Stomach smooth muscle (tissue), 2 donors: ENCODE measurements around the gene FAM168A.

Source experiments
- H3K27ac ChIP-seq: one replicate; pipeline ENCODE4 v1.7.0; 2013; ENCODE audit warnings: mild to moderate bottlenecking, low read length, inconsistent platforms
- H3K27me3 ChIP-seq, 2 donors: one replicate each; pipeline ENCODE4 v1.7.0; 2013; ENCODE audit warnings: low read length in 2 of 2; ENCODE audit not compliant: insufficient read depth in 2 of 2, control insufficient read depth in 1 of 2
- H3K36me3 ChIP-seq, 2 donors: one replicate each; pipeline ENCODE4 v1.7.0; 2013; ENCODE audit warnings: low read length in 2 of 2; ENCODE audit not compliant: control insufficient read depth in 2 of 2, insufficient read depth in 2 of 2
- H3K4me1 ChIP-seq: one replicate; pipeline ENCODE4 v1.7.0; 2013; ENCODE audit warnings: low read length; ENCODE audit not compliant: control insufficient read depth, insufficient read depth
- H3K4me3 ChIP-seq, 2 donors: one replicate each; pipeline ENCODE4 v1.7.0; 2013; ENCODE audit warnings: low read length in 2 of 2
- H3K9ac ChIP-seq, 2 donors: one replicate each; pipeline ENCODE4 v1.7.0; 2013; ENCODE audit warnings: low read length in 2 of 2, mild to moderate bottlenecking in 1 of 2
- H3K9me3 ChIP-seq, 2 donors: one replicate each; pipeline ENCODE4 v1.7.0; 2013; ENCODE audit warnings: low read length in 2 of 2; ENCODE audit not compliant: control insufficient read depth in 2 of 2
- donor health status: healthy.
- donor health status: Pancreatic carcinoma.

Gene FAM168A

GRCh38 chr11:73387594-73388264, 210.2 kb downstream of the FAM168A start:
- H3K9ac ChIP-seq, result no peak overlapping the region
- H3K9me3 ChIP-seq, result no peaks in the 10 kb centered on the region
- H3K4me3 ChIP-seq, result no peak overlapping the region
- no peak overlapping the region for H3K27ac ChIP-seq
- H3K4me1 ChIP-seq, result peaks cover 23% of the 10 kb centered on the region
- H3K36me3 ChIP-seq, result no peaks in the 10 kb centered on the region
- no peaks in the 10 kb centered on the region for H3K27me3 ChIP-seq

DNA sequence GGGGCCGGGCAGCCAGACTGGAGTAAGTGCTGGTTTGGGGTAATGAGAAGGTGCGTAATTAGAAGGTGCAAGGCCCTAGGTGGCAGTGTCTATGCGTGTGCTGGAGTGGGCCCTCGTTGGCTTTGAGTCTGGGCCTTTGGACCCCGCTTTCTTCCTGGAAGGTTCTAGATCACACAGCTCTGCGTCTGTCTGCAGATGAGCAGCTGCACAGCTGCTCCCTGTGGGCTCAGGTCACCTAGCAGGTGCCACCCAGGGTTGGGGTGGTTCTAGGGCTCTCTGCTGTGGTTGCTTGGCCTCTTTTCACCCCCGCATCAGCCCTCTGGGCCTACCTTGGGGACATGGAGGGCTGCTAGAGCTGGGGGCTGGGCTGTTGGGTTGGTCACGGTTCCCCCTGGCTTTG, 211.4 kb downstream of the FAM168A start:
- Histone ChIP-seq H3K4me3 (no peak overlapping the region), H3K9ac (no peak overlapping the region), H3K36me3 (no peaks in the 10 kb centered on the region), H3K27ac (no peak overlapping the region), H3K9me3 (no peaks in the 10 kb centered on the region), H3K27me3 (no peaks in the 10 kb centered on the region), H3K4me1 (peaks cover 23% of the 10 kb centered on the region)

DNA sequence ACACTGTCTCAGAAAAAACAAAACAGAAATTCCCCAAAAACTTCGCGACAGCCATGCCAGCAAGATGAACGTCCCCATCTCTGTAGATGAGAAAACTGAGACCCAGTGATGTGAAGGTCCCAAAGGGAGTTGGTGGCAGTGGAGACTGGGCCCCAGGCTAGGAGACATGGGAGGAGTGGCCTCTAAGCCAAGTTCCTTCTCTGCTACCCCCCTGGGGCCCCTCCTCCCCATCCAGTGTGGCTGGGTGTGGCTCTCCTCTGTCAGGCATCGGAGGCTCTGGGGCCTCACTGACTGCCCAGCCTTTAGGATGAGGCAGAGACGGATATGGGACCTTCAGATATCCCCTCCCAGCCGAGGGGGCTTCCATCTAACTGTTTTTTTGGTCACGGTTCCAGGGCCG, 211.9 kb downstream of the FAM168A start:
- H3K27me3 ChIP-seq, result no peaks in the 10 kb centered on the region
- no peaks in the 10 kb centered on the region for H3K36me3 ChIP-seq
- H3K4me3 ChIP-seq, result no peak overlapping the region
- H3K27ac ChIP-seq, result no peak overlapping the region
- H3K9ac ChIP-seq, result no peak overlapping the region
- H3K9me3 ChIP-seq, result no peaks in the 10 kb centered on the region
- peaks cover 23% of the 10 kb centered on the region for H3K4me1 ChIP-seq

- H3K4me3 ChIP-seq, result no peak overlapping the region
- no peak overlapping the region for H3K27ac ChIP-seq
- H3K27me3 ChIP-seq, result no peaks in the 10 kb centered on the region
- peaks cover 23% of the 10 kb centered on the region for H3K4me1 ChIP-seq
- H3K9ac ChIP-seq, result no peak overlapping the region
- no peaks in the 10 kb centered on the region for H3K9me3 ChIP-seq
- no peaks in the 10 kb centered on the region for H3K36me3 ChIP-seq
These were observed 212.8 kb downstream of the FAM168A start for GRCh38 chr11:73384872-73385689.

DNA sequence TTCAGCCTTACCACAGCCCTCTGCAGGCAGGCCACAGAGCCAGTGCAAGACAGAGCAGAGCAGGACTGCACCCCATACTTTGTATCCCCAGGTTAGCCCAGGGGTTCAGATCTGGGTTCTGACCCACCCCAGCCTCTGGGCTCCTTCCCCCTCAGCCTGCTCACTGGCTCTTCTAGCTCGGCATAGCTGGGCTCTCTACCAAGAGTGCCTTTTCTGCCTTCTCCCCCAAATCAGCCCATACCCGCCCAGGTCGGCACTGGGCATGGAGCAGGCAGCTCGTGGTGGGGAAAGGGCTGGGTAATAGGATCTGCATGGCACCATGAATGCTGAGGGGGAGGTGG, 213.4 kb downstream of the FAM168A start:
- H3K27ac ChIP-seq, result no peak overlapping the region
- H3K4me1 ChIP-seq, result peaks cover 26% of the 10 kb centered on the region

GRCh38 chr11:73384125-73384441, 213.8 kb downstream of the FAM168A start:
- H3K4me1 ChIP-seq, result peaks cover 25% of the 10 kb centered on the region
- no peak overlapping the region for H3K4me3 ChIP-seq
- no peaks in the 10 kb centered on the region for H3K27me3 ChIP-seq
- H3K36me3 ChIP-seq, result no peaks in the 10 kb centered on the region
- H3K9me3 ChIP-seq, result no peaks in the 10 kb centered on the region
- no peak overlapping the region for H3K27ac ChIP-seq
- H3K9ac ChIP-seq, result no peak overlapping the region

More for the DNA sequence above, 213.4 kb downstream of the FAM168A start:
- H3K9me3 ChIP-seq, result no peaks in the 10 kb centered on the region
- no peaks in the 10 kb centered on the region for H3K36me3 ChIP-seq
- H3K4me3 ChIP-seq, result no peak overlapping the region
- H3K27me3 ChIP-seq, result no peaks in the 10 kb centered on the region
- no peak overlapping the region for H3K9ac ChIP-seq

DNA sequence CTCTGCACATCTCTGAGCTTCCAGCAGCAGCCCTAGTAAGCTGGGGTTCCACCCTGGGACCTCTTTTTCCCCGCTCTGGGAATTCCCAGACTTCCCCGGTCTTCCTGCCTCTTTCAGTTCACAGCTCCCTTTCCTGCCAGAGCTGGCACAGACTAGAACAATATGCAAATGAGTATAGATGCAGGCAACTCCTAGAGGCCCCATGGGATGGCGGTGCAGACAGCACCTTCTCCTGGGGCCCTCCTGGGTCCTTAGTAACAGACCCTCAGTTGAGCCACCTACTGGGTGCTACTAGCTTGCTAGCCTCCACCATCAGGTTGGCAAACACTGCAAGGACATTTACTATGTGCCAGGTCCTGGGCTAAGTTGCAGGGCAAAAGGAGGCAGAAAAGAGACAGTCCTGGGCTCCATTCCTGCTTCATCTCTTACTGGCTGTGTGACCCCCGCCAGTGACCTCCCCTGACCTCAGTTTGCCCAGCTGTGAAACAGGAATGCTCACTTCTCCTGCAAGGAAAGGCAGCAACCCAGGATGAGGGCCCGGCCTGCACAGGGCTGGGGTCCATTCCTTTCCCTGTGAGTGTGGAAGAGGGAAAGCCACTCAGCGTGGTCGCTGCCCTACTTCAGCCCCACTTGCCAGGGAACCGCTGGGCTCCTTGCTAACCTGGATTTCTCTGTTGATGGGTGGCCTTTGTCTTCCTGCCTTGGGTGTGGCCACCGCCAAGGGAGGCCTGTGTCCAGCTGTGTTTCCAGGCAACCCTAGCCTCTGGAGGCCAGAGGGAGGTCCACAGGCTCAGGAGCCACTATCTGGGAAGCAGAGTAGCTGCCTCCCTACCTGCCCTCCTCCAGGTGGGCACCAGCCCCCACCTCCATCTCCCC, 214.4 kb downstream of the FAM168A start:
- Histone ChIP-seq H3K36me3 (no peaks in the 10 kb centered on the region), H3K4me1 (peaks cover 25% of the 10 kb centered on the region), H3K27ac (no peak overlapping the region), H3K9me3 (no peaks in the 10 kb centered on the region), H3K9ac (no peak overlapping the region), H3K4me3 (no peak overlapping the region), H3K27me3 (no peaks in the 10 kb centered on the region)

DNA sequence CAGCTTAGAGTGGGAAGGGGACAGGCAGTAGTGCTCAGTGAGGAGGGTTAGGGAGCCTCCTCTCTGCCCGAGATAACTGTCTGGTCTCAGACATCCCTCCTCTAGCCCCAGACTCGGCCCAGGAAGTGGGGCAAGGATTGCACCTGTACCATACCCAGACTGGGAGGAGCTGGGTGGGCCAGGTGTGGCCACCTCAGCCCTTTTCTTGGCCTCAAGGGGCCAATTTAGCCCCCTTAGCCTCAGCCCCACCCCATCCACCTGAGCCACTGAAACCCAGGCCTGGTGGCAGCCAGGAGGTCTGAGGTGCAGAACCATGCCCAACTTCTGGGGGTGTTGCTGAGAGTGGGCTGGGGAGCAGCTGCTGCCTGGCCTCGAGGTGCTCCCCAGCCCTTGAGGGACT, 215.2 kb downstream of the FAM168A start:
- no peak overlapping the region for H3K9ac ChIP-seq
- H3K4me3 ChIP-seq, result no peak overlapping the region
- H3K4me1 ChIP-seq, result peaks cover 25% of the 10 kb centered on the region
- no peak overlapping the region for H3K27ac ChIP-seq
- no peaks in the 10 kb centered on the region for H3K27me3 ChIP-seq
- H3K36me3 ChIP-seq, result no peaks in the 10 kb centered on the region
- no peaks in the 10 kb centered on the region for H3K9me3 ChIP-seq

DNA sequence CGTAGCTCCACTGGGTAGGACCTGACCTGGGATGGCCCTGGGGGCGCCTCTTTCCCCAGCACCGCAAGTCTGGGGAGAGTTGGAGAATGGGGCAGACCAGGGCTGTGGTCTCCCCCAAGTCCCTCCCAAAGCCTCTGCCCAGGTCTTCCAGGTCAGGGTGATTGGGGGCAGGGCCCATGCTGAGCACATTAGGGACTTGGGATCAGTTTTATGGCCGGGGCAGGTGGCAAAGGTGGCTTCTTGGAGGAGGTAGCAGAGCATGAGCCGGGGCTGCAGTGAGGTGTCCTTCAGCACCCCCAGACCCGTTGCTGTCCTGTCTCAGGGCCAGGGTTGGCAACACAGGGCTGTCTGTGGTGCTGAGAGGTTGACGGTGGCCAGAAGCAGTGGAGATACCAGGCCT, 215.7 kb downstream of the FAM168A start:
- no peaks in the 10 kb centered on the region for H3K9me3 ChIP-seq
- H3K27me3 ChIP-seq, result no peaks in the 10 kb centered on the region
- H3K4me1 ChIP-seq, result peaks cover 30% of the 10 kb centered on the region
- no peak overlapping the region for H3K9ac ChIP-seq
- no peak overlapping the region for H3K4me3 ChIP-seq
- no peaks in the 10 kb centered on the region for H3K36me3 ChIP-seq
- H3K27ac ChIP-seq, result no peak overlapping the region

DNA sequence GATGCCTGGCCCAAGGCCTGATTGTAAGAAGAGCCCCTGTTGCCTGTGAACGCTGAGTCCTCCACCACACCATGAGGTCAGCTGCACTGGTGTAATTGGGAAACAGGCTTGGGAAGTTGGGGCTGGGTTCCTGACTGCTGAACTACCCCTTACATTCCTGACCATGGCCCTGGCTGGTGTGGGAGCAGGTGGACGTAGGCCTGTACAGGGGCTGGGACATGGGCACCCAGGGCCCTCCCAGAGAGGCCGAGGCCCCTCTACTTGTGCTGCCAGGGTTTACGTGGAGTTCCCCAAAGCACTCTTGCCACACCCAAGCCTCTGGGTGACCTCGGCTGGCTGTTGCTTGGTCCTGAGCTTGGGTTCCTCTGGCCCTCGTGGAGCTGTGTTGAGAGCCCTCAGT, 216.3 kb downstream of the FAM168A start:
- Histone ChIP-seq H3K9ac (no peak overlapping the region), H3K4me3 (no peak overlapping the region), H3K27ac (no peak overlapping the region), H3K9me3 (no peaks in the 10 kb centered on the region), H3K27me3 (no peaks in the 10 kb centered on the region), H3K4me1 (peaks cover 35% of the 10 kb centered on the region), H3K36me3 (no peaks in the 10 kb centered on the region)
